HG03066 (cell line): Measurements from ENCODE around the gene TEDDM1.

Experiments used
- ATAC-seq: cut with Tn5 transposase; IDR thresholded peaks from one replicate; pipeline ENCODE4 v1.9.1; 2021; ENCODE audit warnings: low read depth; ENCODE audit not compliant: unreplicated experiment

The TEDDM1 gene

DNA sequence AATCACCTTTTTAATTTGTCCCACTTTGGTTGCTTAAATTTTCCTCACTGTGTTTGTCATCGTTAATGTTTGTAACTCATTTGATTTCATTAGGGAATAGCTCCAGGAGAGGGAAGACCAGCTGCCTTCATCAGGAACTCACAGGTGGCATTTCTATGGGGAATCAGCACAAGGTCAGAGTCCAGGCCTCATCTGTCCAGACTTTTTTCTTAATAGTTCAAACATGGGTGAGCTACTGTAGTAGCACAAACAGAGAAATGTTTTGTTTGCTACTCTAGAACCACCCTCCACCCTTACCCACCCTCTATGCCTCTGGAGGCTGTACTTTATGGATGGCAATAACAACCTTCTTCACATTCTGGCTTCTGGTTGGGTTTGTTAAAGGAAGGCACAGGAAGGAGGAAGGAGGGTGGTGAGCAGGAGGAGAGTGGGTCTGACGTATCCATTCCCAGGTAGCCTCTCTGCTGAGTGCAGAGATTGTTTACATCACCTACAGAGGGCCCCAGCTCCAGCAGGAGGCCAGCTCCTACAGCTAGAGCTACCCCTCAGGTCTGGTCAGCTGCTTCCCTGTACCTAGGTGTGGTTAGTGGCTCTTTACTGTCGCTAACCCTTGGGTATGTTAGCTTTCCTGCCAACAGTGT lies 8.1 kb upstream of the TEDDM1 start:
- no peak for ATAC-seq

DNA sequence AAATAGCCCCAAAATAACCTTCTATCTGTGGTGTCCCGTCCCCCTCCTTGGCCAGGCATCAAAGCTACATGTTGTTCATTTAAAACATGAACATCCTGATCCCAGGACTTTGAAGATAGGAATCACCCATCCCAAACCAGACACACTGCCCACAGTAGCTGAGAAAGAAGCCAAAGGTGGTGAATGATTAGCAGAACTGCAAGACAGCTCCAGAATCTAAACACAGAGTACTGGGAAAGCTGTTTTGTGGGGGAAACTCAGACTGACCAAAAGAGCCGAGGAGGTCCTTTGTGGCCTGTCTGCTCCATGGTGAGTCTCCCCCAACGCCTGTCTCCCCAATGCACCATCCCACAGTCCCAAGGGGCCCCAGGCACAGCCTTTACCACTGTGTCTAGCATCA lies 7.3 kb upstream of the TEDDM1 start:
- no peak for ATAC-seq

DNA sequence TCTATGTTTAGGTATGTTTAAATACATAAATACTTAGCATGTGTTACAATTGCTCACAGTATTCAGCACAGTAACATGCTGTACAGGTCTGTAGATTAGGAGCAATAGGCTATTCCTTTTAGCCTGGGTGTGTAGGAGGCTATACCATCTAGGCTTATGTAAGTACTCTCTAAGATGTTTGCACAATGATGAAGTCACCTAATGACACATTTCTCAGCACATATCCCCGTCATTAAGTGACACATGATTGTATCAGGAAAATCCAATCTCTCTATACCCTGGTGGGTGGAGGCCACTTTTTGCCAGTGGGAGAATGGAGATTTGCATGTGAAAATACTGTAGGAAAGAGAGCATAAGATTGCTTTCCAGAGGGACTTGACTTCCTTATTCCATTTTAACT lies 5.5 kb upstream of the TEDDM1 start:
- no peak for ATAC-seq

DNA sequence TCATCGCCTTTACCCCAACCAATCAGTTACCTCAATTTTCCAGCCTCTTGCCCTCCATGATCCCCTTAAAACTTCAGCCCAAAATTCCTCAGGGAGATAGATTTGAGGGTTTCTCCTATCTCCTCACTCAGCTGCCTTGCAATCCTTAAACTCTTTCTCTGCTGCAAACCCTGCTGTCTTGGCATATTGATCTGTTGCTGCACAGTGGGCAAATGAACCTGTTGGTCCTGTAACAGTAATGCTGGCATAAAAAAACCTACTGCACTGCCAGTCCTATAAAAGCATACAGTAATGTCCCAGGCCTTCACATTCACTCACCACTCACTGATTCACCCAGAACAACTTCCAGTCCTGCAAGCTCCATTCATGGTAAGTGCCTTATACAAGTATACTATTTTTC lies 5.1 kb upstream of the TEDDM1 start:
- no peak for ATAC-seq

DNA sequence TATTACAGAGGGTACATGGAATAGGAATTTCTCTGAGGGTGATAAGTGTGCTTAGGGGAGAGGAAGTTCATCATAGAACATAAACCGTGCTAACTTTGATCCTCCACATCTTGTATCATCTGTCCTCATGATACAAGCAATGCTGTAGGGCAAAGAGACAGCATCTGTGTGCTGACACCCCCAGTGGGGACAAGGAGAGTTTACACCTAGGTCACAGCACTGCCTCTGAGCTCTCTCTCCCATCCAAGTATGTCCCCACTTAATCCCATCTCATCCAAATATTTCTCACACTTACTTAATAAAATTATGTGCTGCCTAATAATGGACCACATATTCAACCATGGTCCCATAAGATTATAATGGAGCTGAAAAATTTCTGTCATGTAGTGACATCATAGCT lies 4.3 kb upstream of the TEDDM1 start:
- no peak for ATAC-seq

DNA sequence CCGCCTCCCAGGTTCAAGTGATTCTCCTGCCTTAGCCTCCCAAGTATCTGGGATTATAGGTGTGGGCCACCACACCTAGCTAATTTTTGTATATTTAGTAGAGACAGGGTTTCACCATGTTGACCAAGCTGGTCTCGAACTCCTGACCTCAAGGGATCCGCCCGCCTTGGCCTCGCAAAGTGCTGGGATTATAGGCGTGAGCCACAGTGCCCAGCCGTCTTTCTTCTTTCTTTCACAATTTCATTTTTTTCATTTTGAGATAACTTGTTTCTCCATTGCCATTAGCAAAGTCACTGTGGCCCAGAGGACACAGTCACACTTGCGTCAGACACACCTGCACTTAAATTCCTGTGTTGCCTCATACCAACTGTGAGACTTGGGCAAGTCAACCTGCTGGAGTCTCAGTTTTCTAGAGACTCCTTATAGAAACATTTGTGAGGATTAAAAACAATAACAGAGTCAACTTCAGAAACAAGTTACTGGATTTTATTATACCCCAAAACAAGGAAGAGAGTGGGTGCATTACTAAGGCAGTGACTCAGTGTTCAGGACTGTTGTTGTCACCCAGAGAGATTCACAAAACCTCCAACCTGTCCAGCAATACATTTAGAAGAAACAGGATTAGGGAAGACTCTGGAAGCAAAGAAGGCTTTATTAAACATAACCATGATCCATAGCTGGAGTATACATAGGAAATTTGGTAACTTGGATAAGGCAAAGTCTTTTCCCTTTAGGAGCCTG lies 2.6 kb downstream of the TEDDM1 start:
- no peak for ATAC-seq

DNA sequence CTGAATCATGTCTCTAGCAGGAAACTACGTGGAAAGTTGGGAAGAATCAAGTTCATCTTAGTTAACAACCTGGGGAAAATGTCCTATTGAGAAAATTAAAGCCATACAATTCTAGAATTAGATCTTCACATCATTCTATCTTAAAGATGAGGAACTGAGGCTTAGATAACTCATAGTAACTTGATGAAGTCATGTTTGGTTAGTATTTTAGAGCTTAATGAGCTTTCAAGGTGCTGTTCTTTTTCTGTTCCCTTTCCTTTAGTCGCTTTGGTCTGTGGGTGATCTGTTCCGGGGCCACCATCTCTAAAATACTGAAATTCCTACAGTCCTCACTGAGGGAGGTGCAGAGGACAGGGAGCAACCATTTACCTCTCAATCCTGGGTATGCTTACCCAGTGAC lies 4.6 kb downstream of the TEDDM1 start:
- no peak for ATAC-seq

DNA sequence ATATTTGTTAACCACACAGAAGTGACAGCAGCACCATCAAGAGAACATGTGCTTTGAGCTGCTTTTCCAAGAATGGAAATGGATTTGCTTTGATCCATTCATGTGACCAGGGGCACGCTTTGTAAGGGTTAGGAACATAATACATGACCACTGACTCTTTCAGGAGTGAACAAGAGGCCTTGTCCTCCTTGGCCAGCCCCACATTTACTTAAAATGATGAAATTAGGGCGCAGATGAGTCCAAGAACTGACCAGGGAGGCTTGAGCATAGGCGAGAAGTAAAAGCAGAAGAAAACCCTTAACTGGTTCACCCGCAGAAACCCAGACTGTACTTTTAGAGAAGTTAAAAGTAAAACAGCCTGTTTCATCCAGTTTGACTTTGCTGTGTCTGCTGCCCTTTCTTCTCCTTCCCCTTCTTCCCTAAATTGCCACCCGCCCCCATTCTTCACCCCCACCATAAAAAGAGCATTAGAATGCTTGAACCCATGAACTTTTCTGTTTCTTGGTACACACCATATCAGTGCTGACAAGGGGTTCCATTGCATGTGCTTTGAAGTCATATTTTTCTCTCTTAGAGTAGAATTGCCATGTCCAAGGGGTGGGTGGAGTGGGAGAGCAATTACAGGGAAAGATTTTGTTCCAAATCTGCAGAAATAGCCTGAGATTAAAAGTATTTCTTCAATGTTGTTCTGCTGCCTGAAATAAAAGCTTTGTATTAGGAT lies 6.3 kb downstream of the TEDDM1 start:
- no peak for ATAC-seq

DNA sequence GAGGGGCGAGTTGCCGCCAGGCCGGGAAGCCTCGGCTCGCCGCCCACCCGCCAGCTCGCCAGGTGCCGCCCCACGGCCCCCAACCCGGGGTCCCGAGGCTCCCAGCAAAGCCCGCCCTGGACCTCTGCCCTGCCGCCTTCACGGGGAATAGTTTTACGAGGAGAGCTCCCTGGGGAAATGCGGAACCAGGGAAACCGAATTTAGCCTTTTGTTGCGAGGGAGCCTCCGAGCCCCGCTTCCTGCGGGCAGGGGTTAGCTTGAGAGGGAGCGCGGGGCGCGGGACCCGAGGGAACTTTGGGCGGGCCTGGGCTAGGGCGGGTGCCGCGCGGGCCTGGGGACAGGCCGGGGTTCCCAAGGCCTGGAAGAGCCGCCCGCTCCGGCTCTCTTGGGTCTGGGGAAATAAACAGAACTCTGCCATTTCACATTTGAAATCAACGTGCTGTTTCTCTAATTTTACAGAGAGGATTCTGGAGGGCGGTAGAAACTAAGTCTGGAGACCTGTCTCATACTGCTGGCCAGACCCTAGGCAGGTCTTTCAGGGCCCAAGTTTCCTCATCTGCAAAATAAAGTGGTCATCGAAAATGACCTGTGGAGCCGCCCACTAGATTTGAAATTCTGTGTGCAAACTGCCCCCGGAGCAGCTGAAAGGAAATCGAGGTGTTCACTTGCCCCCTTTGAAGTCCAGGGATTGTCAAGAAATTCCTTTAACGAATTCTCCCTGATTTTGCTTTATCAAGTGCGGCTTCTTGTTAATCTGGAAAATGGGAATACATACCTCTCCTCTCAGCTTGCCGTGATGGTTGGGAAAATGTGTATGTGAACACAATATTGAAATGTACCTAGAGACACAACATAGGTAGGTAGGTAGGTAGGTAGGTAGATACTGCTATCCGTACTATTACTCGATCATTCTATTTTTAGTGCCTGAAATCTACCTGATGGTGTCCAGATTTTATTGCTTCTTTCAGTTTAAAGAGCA lies 8.1 kb downstream of the TEDDM1 start:
- ATAC-seq, result peak; percentile 14

DNA sequence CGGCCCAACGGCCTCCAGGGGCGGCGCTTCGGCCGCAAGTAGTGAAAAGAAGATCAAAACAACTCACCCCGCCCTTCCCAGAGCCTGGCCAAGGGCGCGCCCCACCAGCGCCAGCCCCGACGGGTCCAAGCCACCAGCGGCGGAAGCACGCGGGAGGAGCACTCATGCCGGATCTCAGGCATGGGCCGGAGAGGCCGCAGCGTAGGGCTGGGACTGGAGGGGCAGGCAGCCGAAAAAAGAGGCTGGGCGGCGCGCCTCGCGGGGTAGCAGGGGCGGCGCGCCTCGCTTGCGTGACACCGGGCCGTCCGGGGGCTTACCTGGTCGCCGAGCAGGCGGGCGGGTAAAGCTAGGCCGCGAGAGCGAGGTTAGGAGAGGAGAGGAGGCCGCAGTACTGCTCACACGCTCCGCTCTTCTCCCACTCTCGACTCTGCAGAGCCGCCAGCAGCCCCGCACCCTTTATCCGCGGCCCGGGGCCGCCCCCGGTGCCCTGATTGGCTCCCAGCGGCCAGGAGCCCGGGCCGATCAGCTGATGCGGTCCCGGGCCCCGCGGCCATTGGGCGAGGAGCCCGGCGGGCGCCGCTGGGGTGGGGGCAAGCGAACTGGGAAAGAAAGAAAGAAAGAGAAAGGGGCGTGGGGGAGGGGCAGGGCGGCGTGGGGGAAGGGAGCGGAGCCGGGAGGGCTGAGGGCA lies 9.0 kb downstream of the TEDDM1 start, which contains the start of gene GLUL:
TSS of gene GLUL (minus strand) at position 429 of the 688 bp plus-strand sequence. CDS start 3,053 bp downstream, outside the sequence.
- ATAC-seq, result peak; percentile 73

DNA sequence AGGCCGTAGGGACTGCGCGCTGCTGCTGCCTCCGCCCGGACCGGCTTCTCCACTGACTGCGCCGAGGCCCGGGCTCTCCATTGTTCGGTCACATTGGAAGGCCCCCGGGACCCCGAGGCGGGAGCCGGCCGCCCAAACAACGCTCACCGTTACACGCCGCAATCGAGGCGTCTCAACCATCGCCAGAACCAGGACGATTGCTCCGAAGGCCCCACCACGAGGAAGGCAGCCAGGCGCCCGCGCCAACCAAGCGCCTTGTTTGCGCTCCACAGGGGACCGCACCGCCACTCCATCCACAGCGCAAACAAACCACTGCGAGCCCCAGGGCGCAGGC lies 9.5 kb downstream of the TEDDM1 start:
- ATAC-seq, result peak; percentile 7

DNA sequence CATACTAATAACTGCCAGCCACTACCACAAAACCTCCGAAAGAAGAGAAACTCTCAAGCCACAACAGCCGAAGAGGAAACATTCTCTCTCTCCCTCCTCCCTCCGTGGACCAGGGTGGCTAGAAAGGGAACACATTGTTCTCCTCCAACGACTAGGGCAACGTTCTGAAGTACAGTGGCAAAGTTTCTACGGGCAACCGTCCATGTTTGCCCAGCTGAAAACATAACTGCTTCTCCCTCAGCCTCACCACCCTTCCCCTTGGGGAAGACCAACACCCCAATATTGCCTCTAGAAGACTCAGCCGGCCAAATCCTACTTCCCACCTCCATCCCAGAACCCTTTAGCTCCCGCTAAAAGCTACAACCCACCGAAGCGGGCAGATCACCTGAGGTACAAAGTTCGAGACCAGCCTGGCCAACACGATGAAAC lies 10.8 kb downstream of the TEDDM1 start:
- no peak for ATAC-seq

DNA sequence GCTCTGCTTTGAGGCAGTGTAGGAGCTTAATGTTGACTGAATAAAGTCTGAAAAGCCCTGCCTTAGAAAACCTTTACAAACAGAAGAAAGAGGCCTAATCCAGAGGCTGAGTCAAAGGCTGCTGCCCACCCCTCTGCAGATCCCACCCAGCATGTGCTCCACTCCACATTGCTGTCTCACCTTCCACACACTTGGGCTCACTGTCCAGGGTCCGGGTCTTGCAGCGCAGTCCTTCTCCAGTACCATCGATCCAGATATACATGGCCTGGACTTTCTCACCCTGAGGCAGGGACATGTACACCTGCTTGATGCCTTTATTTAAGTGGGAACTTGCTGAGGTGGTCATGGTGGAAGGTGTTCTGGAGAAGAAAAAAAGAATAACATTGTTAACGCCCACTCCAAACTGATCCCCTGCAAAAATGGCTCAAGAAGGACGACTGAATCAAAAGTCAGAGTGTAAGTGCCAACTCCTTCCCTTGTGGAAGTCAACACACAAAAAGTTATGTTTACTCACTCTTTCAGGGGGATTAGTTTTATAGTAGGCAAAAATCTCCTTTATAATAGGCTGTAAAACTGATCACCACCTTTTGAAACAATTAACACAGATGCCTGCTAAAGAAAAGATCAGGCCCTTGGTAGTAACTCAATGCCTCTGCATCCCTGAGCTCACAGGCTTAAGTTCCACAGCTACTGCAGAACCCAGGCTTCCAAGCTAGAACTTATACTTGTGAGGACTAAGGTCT lies 11.9 kb downstream of the TEDDM1 start:
- ATAC-seq, result no peak

DNA sequence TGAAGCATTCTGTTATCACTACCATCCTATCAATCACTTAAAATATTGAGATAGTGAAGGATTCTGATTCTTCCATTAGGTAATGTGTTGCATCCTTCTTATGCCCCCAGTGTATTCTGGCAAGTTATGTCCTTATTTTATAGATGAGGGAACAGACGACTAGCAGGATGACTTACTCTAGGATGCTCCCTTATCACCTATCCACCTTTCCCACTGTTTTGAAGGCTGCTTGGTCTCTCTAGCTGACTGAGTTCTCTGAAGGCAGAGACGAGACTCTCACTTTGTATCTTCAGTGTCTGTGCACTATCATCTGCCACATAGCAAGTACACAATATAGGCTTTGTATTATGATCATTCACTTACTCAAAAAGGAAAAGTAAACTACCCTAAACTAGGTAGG lies 12.9 kb downstream of the TEDDM1 start:
- no peak for ATAC-seq

DNA sequence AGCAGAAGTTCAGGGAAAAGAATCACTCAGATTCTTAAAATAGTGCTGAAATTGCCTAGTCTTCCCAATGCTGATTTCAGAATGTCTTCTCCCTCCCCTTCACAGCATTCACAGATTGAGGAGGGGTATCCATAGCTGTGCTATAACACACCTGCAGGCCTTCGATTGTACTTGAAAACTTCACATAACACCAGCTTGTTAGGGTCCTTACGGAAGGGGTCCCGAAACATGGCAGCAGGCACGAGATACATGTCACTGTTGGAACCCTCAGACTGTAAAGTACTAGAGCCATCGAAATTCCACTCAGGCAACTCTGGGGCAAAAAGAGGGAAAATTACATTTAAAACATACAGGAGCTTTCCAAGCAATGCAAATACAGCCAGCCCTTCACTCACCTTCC lies 13.5 kb downstream of the TEDDM1 start:
- ATAC-seq, result no peak

DNA sequence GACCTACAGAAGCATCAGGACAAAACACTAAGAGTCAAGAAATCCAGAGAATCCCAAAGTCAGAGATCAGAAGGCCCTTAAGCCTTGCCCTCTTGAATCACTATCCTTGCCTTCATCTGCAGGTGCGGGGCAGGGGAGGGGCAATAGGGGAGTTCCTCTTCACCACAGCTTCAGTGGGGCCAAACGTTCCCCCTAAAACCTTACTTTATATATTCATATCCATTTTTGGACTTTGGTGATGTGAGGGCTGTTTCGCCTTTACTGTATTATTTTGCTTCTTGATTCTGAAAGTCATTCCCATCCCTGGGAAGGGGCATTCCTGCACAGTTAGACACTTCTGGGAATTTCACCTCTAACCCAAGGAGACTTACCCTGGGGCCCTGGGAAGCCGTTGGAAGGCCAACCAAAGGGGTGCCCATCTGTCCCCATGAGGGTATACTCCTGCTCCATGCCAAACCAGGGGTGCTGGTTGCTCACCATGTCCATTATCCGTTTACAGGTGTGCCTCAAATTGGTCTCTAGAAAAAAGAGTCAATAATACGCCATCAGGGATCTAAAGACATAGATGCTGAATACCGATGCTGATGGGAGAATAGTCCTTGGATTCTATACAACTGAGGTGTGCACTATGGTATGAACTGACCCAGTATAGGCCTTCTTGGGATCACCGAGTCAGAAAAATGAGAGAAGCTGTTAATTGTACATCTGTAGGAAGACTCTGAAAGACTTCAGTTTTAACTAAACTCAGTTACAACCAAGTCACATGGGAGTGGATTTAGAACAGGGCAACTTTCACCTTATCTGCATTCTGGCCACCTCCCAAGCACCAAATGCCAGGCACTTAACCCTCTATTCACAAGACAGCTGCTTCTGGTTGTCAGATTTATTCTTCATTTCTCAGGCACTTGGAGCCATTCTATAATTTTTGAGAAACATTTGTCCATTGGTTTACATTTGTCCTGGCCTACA lies 14.3 kb downstream of the TEDDM1 start:
- no peak for ATAC-seq

DNA sequence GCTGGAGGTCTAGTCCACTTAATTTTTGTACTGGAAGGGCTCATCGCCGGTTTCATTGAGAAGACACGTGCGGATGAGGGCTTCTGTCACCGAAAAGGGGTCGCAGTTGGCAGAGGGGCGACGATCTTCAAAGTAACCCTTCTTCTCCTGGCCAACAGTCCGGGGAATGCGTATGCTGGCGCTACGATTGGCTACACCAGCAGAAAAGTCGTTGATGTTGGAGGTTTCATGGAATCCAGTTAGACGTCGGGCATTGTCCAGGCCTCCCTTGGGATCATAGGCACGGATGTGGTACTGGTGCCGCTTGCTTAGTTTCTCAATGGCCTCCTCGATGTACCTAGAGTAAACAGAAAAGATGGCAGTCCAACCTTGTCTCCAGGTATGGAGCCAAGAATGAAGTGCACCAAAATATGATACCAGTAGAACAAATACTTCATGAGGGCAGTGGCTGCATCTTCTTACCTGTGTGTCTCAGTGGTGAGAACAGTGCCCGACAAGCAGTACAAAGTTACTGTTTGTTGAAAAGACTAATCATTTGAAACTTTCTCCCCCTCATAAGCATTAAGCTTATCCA lies 16.0 kb downstream of the TEDDM1 start:
- ATAC-seq, result no peak

DNA sequence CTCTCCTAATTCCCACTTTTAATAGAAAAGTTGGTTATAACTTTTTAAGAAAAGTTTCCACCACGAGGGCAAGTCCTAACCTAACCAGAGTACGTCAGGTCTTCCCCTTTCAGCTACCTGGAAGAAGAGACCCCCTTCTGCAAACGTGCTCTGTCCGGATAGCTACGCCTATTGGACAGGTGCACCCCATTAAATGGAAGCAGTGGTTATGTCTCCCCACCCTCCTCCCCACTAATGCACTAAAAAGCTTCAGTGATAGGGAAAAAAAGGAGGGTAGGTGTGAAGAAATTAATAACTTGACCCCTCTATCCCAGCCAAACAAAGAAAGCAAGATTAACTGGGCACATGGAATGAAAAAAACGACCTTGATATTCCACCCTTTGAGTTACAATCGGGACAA lies 16.5 kb downstream of the TEDDM1 start:
- ATAC-seq, result no peak
